ENCODE measurements around the gene SLC2A8.

The SLC2A8 gene

DNA sequence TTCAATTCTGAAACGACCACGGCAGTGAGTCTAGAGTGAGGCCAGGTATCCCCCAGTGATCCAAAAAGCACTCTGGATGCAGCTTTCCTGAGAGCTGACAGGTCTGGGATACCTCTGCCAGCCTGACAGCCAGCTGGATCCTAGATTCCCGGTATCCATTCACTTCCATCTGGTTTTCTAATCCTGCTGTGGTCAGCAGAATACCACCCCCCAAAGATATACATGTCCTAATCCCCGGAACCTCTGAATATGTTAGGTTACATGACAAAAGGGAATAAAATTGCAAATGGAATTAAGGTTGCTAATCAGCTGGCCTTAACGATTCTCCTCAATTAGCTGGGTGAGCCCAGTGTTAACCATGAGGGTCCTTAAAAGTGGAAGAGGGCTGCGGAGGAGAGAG lies 25.8 kb downstream of the SLC2A8 start:
- TF ChIP-seq ZNF274 (IDR thresholded peaks at IDR 0.05; ENCODE audit: low read depth, low read length): no peak
- peak overlapping the region; percentile 75 for H3K4me3 ChIP-seq (ENCODE audit: low read length)

DNA sequence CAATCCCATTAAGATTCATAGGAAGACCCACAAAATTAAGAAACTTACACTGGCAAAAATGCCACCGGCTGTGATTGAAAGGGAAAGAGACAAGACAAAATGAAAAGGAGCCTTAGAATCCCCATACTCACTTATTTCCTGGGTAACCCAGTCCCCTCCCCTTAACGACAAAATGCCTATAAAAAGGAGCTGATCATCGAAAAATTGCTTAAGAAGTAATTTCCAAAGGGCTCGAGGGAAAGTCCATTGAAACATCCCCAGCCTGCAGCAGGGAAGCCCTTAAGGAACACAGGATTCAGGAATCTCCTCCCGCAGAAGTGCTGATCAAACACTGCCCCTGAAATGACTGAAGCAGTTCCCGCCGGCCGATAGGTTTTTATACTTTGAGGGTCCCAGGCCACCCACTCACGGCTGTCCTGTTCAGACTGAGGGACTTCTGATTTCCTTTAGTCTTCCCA lies 26.5 kb downstream of the SLC2A8 start:
- peak overlapping the region; percentile 75 for H3K4me3 ChIP-seq (ENCODE audit: low read length)
- no peak for TF ChIP-seq ZNF274 (IDR thresholded peaks at IDR 0.05; ENCODE audit: low read depth, low read length)

DNA sequence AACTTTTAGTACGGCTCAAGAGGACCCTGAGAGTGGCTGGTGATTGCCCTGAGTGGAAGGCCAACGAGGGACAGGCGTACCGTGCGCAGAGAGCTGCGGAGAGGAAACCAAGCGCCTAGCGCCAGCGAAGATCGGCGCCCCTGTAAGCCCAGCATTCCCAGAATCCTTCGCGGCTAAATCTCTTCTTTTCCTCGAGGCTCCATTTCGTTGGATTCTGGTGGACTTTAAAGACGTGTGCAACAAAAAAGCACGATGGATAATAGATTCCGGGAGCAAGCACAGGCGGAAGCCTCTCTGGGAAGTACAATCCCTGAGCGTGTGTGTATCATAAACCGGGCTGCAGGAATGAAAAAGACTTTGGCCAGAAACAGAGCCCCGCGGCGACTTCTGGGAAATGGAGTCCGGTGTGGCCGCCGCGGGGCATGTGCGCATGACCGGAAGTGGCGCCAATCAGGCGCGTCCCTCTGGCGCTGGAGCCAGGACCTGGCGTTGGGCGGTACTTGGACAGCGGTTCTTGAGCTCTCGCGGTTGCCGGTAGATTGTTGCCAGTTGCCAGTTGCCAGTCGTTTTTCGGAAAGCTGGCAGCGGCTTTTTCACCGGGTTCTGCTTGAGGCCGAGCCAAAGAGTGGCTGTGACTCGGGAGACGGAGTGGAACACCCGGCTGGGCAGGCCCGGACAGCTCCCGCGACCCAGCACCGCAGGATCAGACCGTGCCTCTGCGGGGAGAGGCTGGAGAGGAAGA lies 27.1 kb downstream of the SLC2A8 start, which contains the start of gene ZNF79:
Gene ZNF79, plus strand, starts transcription at position 449 of the 742 bp plus-strand sequence. CDS start 406 bp downstream, outside the sequence.
- peak within 1 kb of the TSS; percentile 75 for H3K4me3 ChIP-seq (ENCODE audit: low read length)
- no peak for TF ChIP-seq ZNF274 (IDR thresholded peaks at IDR 0.05; ENCODE audit: low read depth, low read length)

DNA sequence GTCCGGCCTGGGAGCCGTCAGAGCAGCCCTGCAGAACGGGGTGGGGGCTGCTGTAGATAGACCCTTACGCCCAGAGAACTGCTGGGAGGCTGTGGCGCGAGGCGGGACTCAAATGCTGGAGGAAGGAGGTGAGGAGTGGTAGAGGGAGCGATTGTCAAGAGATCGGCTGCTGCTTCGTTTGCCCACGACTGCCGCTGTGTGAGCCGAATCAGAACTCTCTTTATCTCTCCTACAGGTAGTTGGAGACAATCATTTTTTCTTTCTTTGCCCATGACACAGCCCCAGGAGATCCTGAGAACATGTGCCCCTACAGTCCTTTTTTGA lies 27.7 kb downstream of the SLC2A8 start:
- no peak for TF ChIP-seq ZNF274 (IDR thresholded peaks at IDR 0.05; ENCODE audit: low read depth, low read length)

GRCh38 chr9:127426756-127427155 lies 29.8 kb downstream of the SLC2A8 start:
- TF ChIP-seq ZNF274 (IDR thresholded peaks at IDR 0.05; ENCODE audit: low read depth, low read length): no peak
- H3K4me3 ChIP-seq (ENCODE audit: low read length): no peak overlapping the region

More for the DNA sequence above, 27.7 kb downstream of the SLC2A8 start:
- peak overlapping the region; percentile 75 for H3K4me3 ChIP-seq (ENCODE audit: low read length)

GRCh38 chr9:127428348-127428747 lies 31.4 kb downstream of the SLC2A8 start:
- no peak for TF ChIP-seq ZNF274 (IDR thresholded peaks at IDR 0.05; ENCODE audit: low read depth, low read length)
- H3K4me3 ChIP-seq (ENCODE audit: low read length): no peak overlapping the region

- no peak for TF ChIP-seq ZNF274 (IDR thresholded peaks at IDR 0.05; ENCODE audit: low read depth, low read length)
- H3K4me3 ChIP-seq (ENCODE audit: low read length): no peak overlapping the region
Observed at GRCh38 chr9:127430415-127430814, 33.4 kb downstream of the SLC2A8 start.

DNA sequence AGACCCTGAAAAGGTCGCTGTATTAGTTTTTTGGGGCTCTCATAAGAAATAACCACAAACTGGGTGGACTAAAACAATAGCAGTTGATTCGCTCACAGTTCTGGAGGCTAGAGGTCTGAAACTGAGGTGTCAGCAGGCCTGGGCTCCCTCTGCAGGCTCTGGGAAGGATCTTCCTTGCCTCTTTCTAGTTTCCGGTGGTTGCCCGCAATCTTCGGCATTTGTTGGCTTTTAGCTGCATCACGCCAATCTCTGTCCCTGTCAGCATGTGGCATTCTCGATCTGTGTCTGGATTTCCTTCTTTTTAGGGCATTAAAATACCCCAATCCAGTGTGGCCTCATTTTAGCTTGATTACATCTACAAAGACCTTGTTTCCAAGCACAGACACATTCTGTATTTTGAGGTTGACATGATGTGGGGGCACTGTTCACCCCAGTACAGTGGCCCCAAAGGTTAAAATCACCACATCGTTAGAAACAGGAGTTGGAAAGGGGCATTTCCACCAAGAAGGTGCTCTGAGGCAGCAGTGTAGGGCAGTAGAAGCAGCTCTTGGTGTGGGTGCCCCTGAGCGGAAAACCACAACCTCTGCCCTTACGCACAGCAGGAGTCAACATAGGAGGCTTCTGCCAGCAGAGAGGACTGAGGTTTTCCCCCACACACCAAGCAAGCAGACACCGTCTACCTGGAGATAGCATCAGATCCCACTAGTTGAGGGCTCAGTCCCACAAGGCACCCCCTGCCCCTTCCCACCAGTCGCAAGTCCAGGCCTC lies 40.7 kb downstream of the SLC2A8 start:
- TF ChIP-seq ZNF274 (IDR thresholded peaks at IDR 0.05; ENCODE audit: low read depth, low read length): no peak
- H3K4me3 ChIP-seq (ENCODE audit: low read length): no peak overlapping the region

GRCh38 chr9:127438394-127438793 lies 41.4 kb downstream of the SLC2A8 start:
- no peak for TF ChIP-seq ZNF274 (IDR thresholded peaks at IDR 0.05; ENCODE audit: low read depth, low read length)
- no peak overlapping the region for H3K4me3 ChIP-seq (ENCODE audit: low read length)

DNA sequence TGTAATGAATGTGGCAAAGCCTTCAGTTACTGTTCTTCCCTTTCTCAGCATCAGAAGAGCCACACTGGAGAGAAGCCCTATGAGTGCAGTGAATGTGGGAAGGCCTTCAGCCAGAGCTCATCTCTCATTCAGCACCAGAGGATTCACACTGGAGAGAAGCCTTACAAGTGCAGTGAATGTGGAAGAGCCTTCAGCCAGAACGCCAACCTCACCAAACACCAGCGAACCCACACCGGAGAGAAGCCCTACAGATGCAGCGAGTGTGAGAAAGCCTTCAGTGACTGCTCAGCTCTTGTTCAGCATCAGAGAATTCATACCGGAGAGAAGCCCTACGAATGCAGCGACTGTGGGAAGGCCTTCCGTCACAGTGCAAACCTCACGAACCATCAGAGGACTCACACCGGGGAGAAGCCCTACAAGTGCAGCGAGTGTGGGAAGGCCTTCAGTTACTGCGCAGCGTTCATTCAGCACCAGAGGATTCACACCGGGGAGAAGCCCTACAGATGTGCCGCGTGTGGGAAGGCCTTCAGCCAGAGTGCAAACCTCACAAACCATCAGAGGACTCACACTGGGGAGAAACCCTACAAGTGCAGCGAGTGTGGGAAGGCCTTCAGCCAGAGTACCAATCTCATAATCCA lies 47.4 kb downstream of the SLC2A8 start:
- H3K4me3 ChIP-seq (ENCODE audit: low read length): no peak overlapping the region
- peak; percentile 91 for TF ChIP-seq ZNF274 (IDR thresholded peaks at IDR 0.05; ENCODE audit: low read depth, low read length)

- TF ChIP-seq ZNF274 (IDR thresholded peaks at IDR 0.05; ENCODE audit: low read depth, low read length): peak; percentile 6; the same call in 1 of the 2 replicates
Observed at GRCh38 chr9:127444921-127445850, 48.2 kb downstream of the SLC2A8 start.

DNA sequence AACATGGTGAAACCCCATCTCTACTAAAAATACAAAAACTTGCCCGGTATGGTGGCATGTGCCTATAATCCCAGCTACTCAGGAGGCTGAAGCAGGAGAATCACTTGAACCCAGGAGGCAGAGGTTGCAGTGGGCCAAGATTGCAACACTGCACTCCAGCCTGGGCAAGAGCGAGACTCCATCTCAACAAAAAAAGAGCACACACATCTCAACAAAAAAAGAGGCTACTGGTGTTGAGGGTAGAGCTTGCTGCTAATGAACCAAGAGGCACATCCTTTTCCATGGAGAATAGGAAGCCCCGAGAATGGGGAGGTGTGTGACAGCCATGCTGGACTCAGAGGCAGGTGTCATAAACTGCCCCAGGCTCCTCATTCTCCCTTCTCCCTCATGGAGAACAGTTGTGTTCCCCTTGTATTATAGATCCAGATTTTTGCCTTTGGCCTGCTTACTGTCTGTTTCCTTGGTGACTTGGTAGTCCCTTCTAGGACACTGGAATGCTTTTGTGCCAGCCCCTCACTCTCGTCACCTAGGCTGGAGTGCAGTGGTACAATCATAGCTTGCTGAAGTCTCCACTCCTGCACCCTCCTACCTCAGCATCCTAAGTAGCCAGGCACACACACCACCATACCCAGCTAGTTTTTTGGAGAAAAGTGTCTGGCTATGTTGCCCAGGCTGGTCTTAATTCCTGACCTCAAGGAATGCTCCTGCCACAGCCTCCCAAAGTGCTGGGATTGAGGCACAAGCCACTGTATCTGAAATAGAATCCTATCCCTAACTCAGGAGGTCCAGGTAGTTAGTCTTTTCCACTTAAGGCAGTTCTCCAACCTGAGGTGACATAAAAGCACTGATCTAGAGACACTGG lies 49.1 kb downstream of the SLC2A8 start:
- no peak overlapping the region for H3K4me3 ChIP-seq (ENCODE audit: low read length)
- no peak for TF ChIP-seq ZNF274 (IDR thresholded peaks at IDR 0.05; ENCODE audit: low read depth, low read length)

More at GRCh38 chr9:127444921-127445850, 48.2 kb downstream of the SLC2A8 start:
- no peak overlapping the region for H3K4me3 ChIP-seq (ENCODE audit: low read length)

Measured in GM08714 (cell line).